HCT116 (cell line): ENCODE measurements around the gene IL37. TPM values are rescaled to one million over a fixed set of nuclear protein-coding genes. Genes with fewer than 3 reads are reported as not detected.
A peak's percentile ranks its signal among the peaks of the same experiment; 100 is the strongest.

Experiments used
- ATAC-seq: fragments of 200-7000 bp; cut with Tn5 transposase; 2 replicates; pipeline ENCODE4 v1.9.1; 2020; ENCODE audit warnings: mild to moderate bottlenecking, moderate library complexity
- BruUV-seq: library from RNA; stranded (reverse); fragments of 400-500 nt; replicated peaks from 2 replicates; lab custom pipeline; 2021; lab: Mats Ljungman, UMichigan
- CTCF ChIA-PET: fragments of 300-600 bp; sonication (Branson Sonifier 250); formaldehyde crosslinking; loops from one replicate; lab custom pipeline; 2021; ENCODE audit warnings: antibody characterized with exemption; lab: Charles Lee
- POLR2A ChIA-PET: fragments of 300-600, 350-600 bp; sonication (Branson Sonifier 250); formaldehyde crosslinking; loops from one replicate; lab custom pipeline; 2021; ENCODE audit warnings: antibody characterized with exemption; lab: Charles Lee
- RAD21 ChIA-PET, 2 experiments: fragments of 300-600 bp; sonication (Branson Sonifier 250); formaldehyde crosslinking; loops; one replicate each; lab custom pipeline; 2023; ENCODE audit warnings: low total read pairs in 2 of 2; ENCODE audit not compliant: uncharacterized antibody in 2 of 2, unreplicated experiment in 2 of 2, low non-redundant PET in 1 of 2; lab: Charles Lee
- DNase-seq: peaks from one replicate; pipeline ENCODE4 v3.0.0-alpha.2; 2010; ENCODE audit warnings: low read depth, low spot score
- H2AFZ ChIP-seq: fragments of 200-600 bp; shearing (Covaris generic), sonication (generic); 2 replicates; pipeline ENCODE4 v1.6.1; 2017; ENCODE audit warnings: low read depth, mixed run types, mixed read lengths, antibody characterized with exemption, low read length; ENCODE audit not compliant: poor library complexity, severe bottlenecking
- H3K27ac ChIP-seq: 2 replicates; pipeline ENCODE4 v1.5.1; 2012; ENCODE audit warnings: low read depth, low read length
- H3K27me3 ChIP-seq: fragments of 200-600 bp; sonication (generic); 2 replicates; pipeline ENCODE4 v1.6.1; 2016; ENCODE audit warnings: mixed run types, low read length, mixed read lengths; ENCODE audit not compliant: insufficient read depth
- H3K36me3 ChIP-seq, 2 experiments: fragments of 200-500 bp in 1 of 2; fragments of 200-600 bp in 1 of 2; sonication (Bioruptor generic) in 1 of 2; sonication (generic) in 1 of 2; 2 replicates each; pipeline versions ENCODE4 v1.5.1 to v1.6.1; 2014 to 2016; ENCODE audit warnings: low read length in 2 of 2, inconsistent platforms in 1 of 2, mixed read lengths in 1 of 2, mixed run types in 1 of 2; ENCODE audit not compliant: insufficient read depth in 2 of 2, control insufficient read depth in 1 of 2
- H3K4me1 ChIP-seq, 2 experiments: fragments of 200-600 bp in 1 of 2; sonication (generic) in 1 of 2; 2 replicates each; pipeline versions ENCODE4 v1.5.1 to v1.6.1; 2012 to 2017; ENCODE audit warnings: low read length in 2 of 2, inconsistent platforms in 1 of 2, mild to moderate bottlenecking in 1 of 2, mixed read lengths in 1 of 2, mixed run types in 1 of 2, moderate library complexity in 1 of 2; ENCODE audit not compliant: insufficient read depth in 2 of 2, control insufficient read depth in 1 of 2
- H3K4me2 ChIP-seq: fragments of 200-600 bp; sonication (generic); 2 replicates; pipeline ENCODE4 v1.6.1; 2017; ENCODE audit warnings: mixed run types, low read length, mixed read lengths
- H3K4me3 ChIP-seq, 2 experiments: fragments of 200-600 bp in 1 of 2; sonication (generic) in 1 of 2; replicated peaks in 1 of 2; 2 replicates each; pipeline ENCODE4 v1.5.1; 2011 to 2016; ENCODE audit warnings: low read length in 2 of 2, control low read depth in 1 of 2, low read depth in 1 of 2, mild to moderate bottlenecking in 1 of 2, mixed read lengths in 1 of 2, mixed run types in 1 of 2
- H3K79me2 ChIP-seq: fragments of 200-600 bp; sonication (generic); 2 replicates; pipeline ENCODE4 v1.6.1; 2017; ENCODE audit warnings: mild to moderate bottlenecking, mixed run types, low read length, moderate library complexity, mixed read lengths; ENCODE audit not compliant: insufficient read depth
- H3K9ac ChIP-seq: fragments of 200-600 bp; sonication (generic); 2 replicates; pipeline ENCODE4 v1.6.1; 2016; ENCODE audit warnings: low read length, mixed read lengths
- H3K9me2 ChIP-seq: fragments of 200-600 bp; sonication (generic), shearing (Covaris generic); 2 replicates; pipeline ENCODE4 v1.6.1; 2017; ENCODE audit warnings: mixed run types, mild to moderate bottlenecking, moderate library complexity; ENCODE audit not compliant: insufficient read depth
- H3K9me3 ChIP-seq, 2 experiments: fragments of 200-500 bp in 1 of 2; fragments of 200-600 bp in 1 of 2; sonication (Bioruptor generic) in 1 of 2; sonication (generic) in 1 of 2; 2 replicates each; pipeline ENCODE4 v1.6.1; 2014 to 2017; ENCODE audit warnings: low read length in 2 of 2, mixed read lengths in 2 of 2, inconsistent platforms in 1 of 2, low read depth in 1 of 2, mild to moderate bottlenecking in 1 of 2, mixed run types in 1 of 2, moderate library complexity in 1 of 2; ENCODE audit not compliant: control insufficient read depth in 1 of 2, insufficient read depth in 1 of 2
- H4K20me1 ChIP-seq: fragments of 200-600 bp; sonication (generic), shearing (Covaris generic); 2 replicates; pipeline ENCODE4 v1.6.1; 2017; ENCODE audit warnings: mixed run types, mild to moderate bottlenecking, moderate library complexity; ENCODE audit not compliant: insufficient read depth
- RAD21 ChIP-seq: IDR thresholded peaks from 2 replicates; pipeline ENCODE4 v1.6.1; 2012; ENCODE audit warnings: low read depth, mild to moderate bottlenecking
- SP1 ChIP-seq: IDR thresholded peaks from 2 replicates; pipeline ENCODE4 v1.6.1; 2012; ENCODE audit warnings: low read depth
- intact Hi-C: fragments of 100-400 bp; cut with micrococcal nuclease; formaldehyde crosslinking; loops from 2 replicates; pipeline ENCODE4 v1.10.0; 2022
- total RNA-seq: library from RNA; stranded (reverse); gene quantifications from one replicate; pipeline ENCODE4 v1.2.1, GENCODE V29; 2021; ENCODE audit not compliant: unreplicated experiment
- TF ChIP-seq, protein P1 (sequence below), 3 experiments: fragments of 200-600 bp in 1 of 3; sonication (generic) in 1 of 3; IDR thresholded peaks in 2 of 3; conservative IDR thresholded peaks in 1 of 3; 2 replicates each; pipeline ENCODE4 v1.5.1; 2012 to 2017; ENCODE audit warnings: low read depth in 2 of 3, low read length in 2 of 3, antibody characterized with exemption in 1 of 3, borderline replicate concordance in 1 of 3, control low read depth in 1 of 3, mild to moderate bottlenecking in 1 of 3, mixed read lengths in 1 of 3, mixed run types in 1 of 3, moderate library complexity in 1 of 3; ENCODE audit not compliant: insufficient read depth in 1 of 3
- TF ChIP-seq, protein P2 (sequence below): IDR thresholded peaks from 2 replicates; pipeline ENCODE4 v1.6.1; 2012

Gene IL37
- total RNA-seq, 1 experiment from 2014 or later, result not detected

DNA sequence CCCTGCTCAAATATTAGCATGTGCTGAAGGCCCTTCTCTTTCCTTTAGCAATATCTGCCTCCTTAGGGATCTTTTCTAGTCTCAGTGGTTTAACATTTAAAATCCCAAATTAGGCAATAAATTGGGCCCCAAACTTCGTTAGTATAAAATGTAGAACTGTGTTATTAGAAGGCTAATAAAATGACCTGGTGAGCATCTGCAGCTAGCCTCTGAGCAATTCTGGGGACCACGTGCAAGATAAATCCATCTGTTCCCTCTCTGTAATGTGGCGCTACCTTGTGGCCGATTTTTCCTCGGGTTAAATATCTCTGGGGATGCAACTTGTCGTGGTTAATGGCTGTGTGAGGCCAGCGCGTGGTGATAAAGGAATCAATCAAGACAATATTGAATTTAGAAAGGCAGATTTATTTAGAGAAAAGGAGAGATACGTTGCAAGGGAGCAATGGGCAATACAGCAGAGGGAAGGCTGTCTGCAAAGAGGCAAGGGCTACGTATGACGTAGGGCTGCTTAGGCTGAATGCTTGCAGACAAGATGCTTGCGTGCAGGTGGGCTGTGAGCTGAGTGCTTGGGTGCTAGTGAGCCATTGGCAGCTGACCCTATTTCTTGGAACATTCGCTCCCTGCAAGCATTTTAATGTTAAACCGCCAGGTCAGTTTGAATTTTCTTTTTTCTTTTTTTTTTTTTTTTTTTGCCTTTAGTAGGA is 48.3 kb downstream of the IL37 start:
- no peaks in the 10 kb centered on the region for H3K27me3 ChIP-seq
- no peak overlapping the region for H2AFZ ChIP-seq
- ChIA-PET CTCF (interaction anchor here (0.6 to 1.6 kb wide), 18 partner anchors 8 to 1061 kb away, joined by 3 to 18 read pairs (median 4); partner anchors contain the start of genes CKAP2L and MERTK), POLR2A (no interaction called here), RAD21 (interaction anchor here in 1 of 2 experiments (1.0 kb wide), 1 partner anchor 209 kb away, joined by 4 read pairs; no protein-coding TSS in a partner anchor)
- no TSS peak for BruUV-seq
- H4K20me1 ChIP-seq, result no peaks in the 10 kb centered on the region
- H3K27ac ChIP-seq, result no peak overlapping the region
- DNase-seq (no peak), ATAC-seq (peak; percentile 56)
- no peak overlapping the region for H3K9ac ChIP-seq
- H3K4me2 ChIP-seq, result no peak overlapping the region
- no peak overlapping the region for H3K4me3 ChIP-seq
- intact Hi-C loops, result loop anchor here (2.0 to 10.0 kb wide), 2 partner anchors 210 to 446 kb away; no protein-coding TSS in a partner anchor
- TF ChIP-seq, protein P1, sequence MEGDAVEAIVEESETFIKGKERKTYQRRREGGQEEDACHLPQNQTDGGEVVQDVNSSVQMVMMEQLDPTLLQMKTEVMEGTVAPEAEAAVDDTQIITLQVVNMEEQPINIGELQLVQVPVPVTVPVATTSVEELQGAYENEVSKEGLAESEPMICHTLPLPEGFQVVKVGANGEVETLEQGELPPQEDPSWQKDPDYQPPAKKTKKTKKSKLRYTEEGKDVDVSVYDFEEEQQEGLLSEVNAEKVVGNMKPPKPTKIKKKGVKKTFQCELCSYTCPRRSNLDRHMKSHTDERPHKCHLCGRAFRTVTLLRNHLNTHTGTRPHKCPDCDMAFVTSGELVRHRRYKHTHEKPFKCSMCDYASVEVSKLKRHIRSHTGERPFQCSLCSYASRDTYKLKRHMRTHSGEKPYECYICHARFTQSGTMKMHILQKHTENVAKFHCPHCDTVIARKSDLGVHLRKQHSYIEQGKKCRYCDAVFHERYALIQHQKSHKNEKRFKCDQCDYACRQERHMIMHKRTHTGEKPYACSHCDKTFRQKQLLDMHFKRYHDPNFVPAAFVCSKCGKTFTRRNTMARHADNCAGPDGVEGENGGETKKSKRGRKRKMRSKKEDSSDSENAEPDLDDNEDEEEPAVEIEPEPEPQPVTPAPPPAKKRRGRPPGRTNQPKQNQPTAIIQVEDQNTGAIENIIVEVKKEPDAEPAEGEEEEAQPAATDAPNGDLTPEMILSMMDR (IDR thresholded peaks at IDR 0.05 in 2 of 3, conservative IDR thresholded peaks at IDR 0.05 in 1 of 3; ENCODE audit: borderline replicate concordance in 1 of 3, insufficient read depth in 1 of 3, low read depth in 2 of 3, low read length in 2 of 3), result peak in 2 of 3 experiments; percentile 17 to 21; a peak in 2 of 6 replicates
- TF ChIP-seq SP1, result no peak
- H3K9me3 ChIP-seq, result no peaks in the 10 kb centered on the region
- peaks cover 0 to 13% of the 10 kb centered on the region in 2 experiments; a peak in 1 of 4 replicates for H3K4me1 ChIP-seq
- H3K36me3 ChIP-seq, result no peaks in the 10 kb centered on the region
- H3K79me2 ChIP-seq, result no peaks in the 10 kb centered on the region
- H3K9me2 ChIP-seq, result no peaks in the 10 kb centered on the region

DNA sequence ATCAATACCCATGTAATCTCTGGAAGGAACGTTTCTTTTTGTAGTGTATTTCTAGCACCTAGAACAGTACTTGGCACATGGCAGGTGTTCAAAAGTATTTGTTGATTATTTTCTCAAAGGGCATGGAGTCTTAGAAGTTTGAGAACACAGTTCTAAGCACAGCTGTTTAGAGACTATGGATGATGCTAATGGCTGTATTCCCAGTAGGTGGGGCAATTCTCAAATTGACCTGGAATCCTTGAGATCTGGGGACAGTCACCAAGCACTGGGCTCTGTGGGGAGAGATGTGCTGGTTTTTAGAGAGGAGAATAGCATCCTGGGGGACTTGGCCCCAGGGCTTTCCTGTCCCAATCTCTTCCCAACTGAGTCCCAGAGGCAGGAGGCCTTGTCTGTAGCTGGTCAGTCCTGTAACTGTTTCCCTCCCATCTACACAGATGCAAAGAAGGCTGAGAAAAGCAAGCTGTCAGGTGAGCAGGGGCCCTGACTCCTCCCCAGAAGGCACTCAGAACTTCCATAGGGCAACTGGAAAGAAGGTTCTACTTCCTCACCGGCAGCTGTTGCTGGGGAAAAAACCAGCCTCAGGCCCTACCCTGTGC is 49.4 kb downstream of the IL37 start:
- no peaks in the 10 kb centered on the region for H3K36me3 ChIP-seq
- no peaks in the 10 kb centered on the region for H3K27me3 ChIP-seq
- H3K79me2 ChIP-seq, result no peaks in the 10 kb centered on the region
- intact Hi-C loops, result no loop called here
- no peak overlapping the region for H3K4me3 ChIP-seq
- no TSS peak for BruUV-seq
- POLR2A ChIA-PET, result no interaction called here
- H3K4me2 ChIP-seq, result no peak overlapping the region
- H3K9me2 ChIP-seq, result no peaks in the 10 kb centered on the region
- no peak overlapping the region for H2AFZ ChIP-seq
- peak; percentile 38; the same call in 1 of the 2 replicates for ATAC-seq
- CTCF ChIA-PET, result interaction anchor here (1.2 to 3.9 kb wide), 2 partner anchors 10 to 19 kb away, joined by 3 to 18 read pairs; no protein-coding TSS in a partner anchor
- peaks cover 0 to 13% of the 10 kb centered on the region in 2 experiments; a peak in 1 of 4 replicates for H3K4me1 ChIP-seq
- TF ChIP-seq, protein P2, sequence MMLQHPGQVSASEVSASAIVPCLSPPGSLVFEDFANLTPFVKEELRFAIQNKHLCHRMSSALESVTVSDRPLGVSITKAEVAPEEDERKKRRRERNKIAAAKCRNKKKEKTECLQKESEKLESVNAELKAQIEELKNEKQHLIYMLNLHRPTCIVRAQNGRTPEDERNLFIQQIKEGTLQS, result no peak
- TF ChIP-seq, protein P1 (IDR thresholded peaks at IDR 0.05 in 2 of 3, conservative IDR thresholded peaks at IDR 0.05 in 1 of 3; ENCODE audit: borderline replicate concordance in 1 of 3, insufficient read depth in 1 of 3, low read depth in 2 of 3, low read length in 2 of 3), result peak in 2 of 3 experiments; percentile 18 to 22; a peak in 3 of 6 replicates
- 0 out of 2 replicates have a peak, but pooled peaks have one; percentile 6 for TF ChIP-seq RAD21
- no peaks in the 10 kb centered on the region for H3K9me3 ChIP-seq
- RAD21 ChIA-PET, result no interaction called here
- H3K9ac ChIP-seq, result no peak overlapping the region
- DNase-seq, result no peak
- H3K27ac ChIP-seq, result no peak overlapping the region
- no peaks in the 10 kb centered on the region for H4K20me1 ChIP-seq
